Testis (tissue), 3 donors: ENCODE measurements around the gene ADGRF3. TPM values are rescaled to one million over a fixed set of nuclear protein-coding genes. Genes with fewer than 3 reads are reported as not detected.
A peak's percentile ranks its signal among the peaks of the same experiment; 100 is the strongest.

Experiments
- DNase-seq: peaks from one replicate; pipeline ENCODE4 v3.0.0-alpha.2; 2019
- H3K27ac ChIP-seq, 2 donors: fragments of 200-600 bp; sonication (generic); one replicate each; pipeline ENCODE4 v1.5.1; 2019
- H3K27me3 ChIP-seq: fragments of 200-600 bp; sonication (generic); one replicate; pipeline ENCODE4 v1.5.1; 2019
- H3K36me3 ChIP-seq: fragments of 200-600 bp; sonication (generic); one replicate; pipeline ENCODE4 v1.5.1; 2017; ENCODE audit warnings: low read depth; ENCODE audit errors: missing control alignments
- H3K4me1 ChIP-seq: fragments of 200-600 bp; sonication (generic); one replicate; pipeline ENCODE4 v1.5.1; 2019
- H3K4me3 ChIP-seq, 2 donors: fragments of 200-600 bp; sonication (generic); one replicate each; pipeline ENCODE4 v1.5.1; 2017 to 2019
- H3K9me3 ChIP-seq: fragments of 200-600 bp; sonication (generic); one replicate; pipeline ENCODE4 v1.5.1; 2017
- CTCF ChIP-seq, 3 experiments: fragments of 450-650 bp in 2 of 3; fragments of 200-600 bp in 1 of 3; sonication (generic) in 1 of 3; IDR thresholded peaks; one replicate each; pipeline ENCODE4 v1.5.1; 2016 to 2019; ENCODE audit warnings: antibody characterized with exemption in 3 of 3, mild to moderate bottlenecking in 2 of 3, moderate library complexity in 1 of 3
- POLR2A ChIP-seq: fragments of 450-650 bp; IDR thresholded peaks from one replicate; pipeline ENCODE4 v1.6.1; 2017; ENCODE audit warnings: antibody characterized with exemption, mild to moderate bottlenecking, moderate library complexity
- WGBS, 2 donors: methylation state at CpG; one replicate each; pipeline ENCODE4 v1.1.5; 2018; 5-methylcytosine and 5-hydroxymethylcytosine counted together
- intact Hi-C: fragments of 100-400 bp; cut with DNase I; formaldehyde crosslinking; loops from one replicate; pipeline ENCODE4 v1.15.1; 2023; ENCODE audit warnings: low total_unique reads
- polyA plus RNA-seq: library from polyadenylated mRNA; stranded (reverse); fragments of 350-450 nt; fragmentation: Illumina TruSeq; extraction: RNeasy Lipid Tissue Mini Kit (QIAGEN cat#74804); gene quantifications from one replicate; pipeline ENCODE4 v1.2.3, GENCODE V29; 2014; ENCODE audit warnings: low read depth, low replicate concordance; ENCODE audit not compliant: insufficient read depth
- total RNA-seq, 2 donors: library from RNA; depleted of rRNA; stranded (reverse); fragments of >200 nt; gene quantifications; one replicate each; pipeline ENCODE4 v1.2.3, GENCODE V29; 2016

The ADGRF3 gene
- total and polyA plus RNA-seq, 3 donors from 2014 or later = 1.0 to 2.2 (median 1.6) TPM

- intact Hi-C loops = no loop called here
- peaks cover 5% of the 10 kb centered on the region for H3K4me1 ChIP-seq
- TF ChIP-seq POLR2A (no peak), CTCF (IDR thresholded peaks at IDR 0.05) (no peak)
- H3K27ac ChIP-seq = no peak overlapping the region
- no peak for DNase-seq
- no peaks in the 10 kb centered on the region for H3K27me3 ChIP-seq
- no peak overlapping the region for H3K4me3 ChIP-seq
- 87 to 91% methylated on average over 4 of the region's 4 CpGs for WGBS, 2 donors
- H3K9me3 ChIP-seq = no peaks in the 10 kb centered on the region
- H3K36me3 ChIP-seq = no peaks in the 10 kb centered on the region
Observed at GRCh38 chr2:26276484-26277227, 69.9 kb downstream of the ADGRF3 start.

- no peaks in the 10 kb centered on the region for H3K36me3 ChIP-seq
- H3K4me3 ChIP-seq = no peak overlapping the region
- peaks cover 5% of the 10 kb centered on the region for H3K4me1 ChIP-seq
- DNase-seq = peak; percentile 29
- intact Hi-C loops = no loop called here
- H3K27ac ChIP-seq = no peak overlapping the region
- WGBS, 2 donors = 37 to 41% methylated on average over 5 of the region's 5 CpGs
- no peaks in the 10 kb centered on the region for H3K9me3 ChIP-seq
- no peaks in the 10 kb centered on the region for H3K27me3 ChIP-seq
- TF ChIP-seq POLR2A (no peak), CTCF (IDR thresholded peaks at IDR 0.05) (no peak)
Observed at GRCh38 chr2:26274058-26274613, 72.5 kb downstream of the ADGRF3 start.

GRCh38 chr2:26273501-26273900 lies 73.1 kb downstream of the ADGRF3 start:
- Histone ChIP-seq H3K9me3 (no peaks in the 10 kb centered on the region), H3K27ac (no peak overlapping the region), H3K27me3 (no peaks in the 10 kb centered on the region), H3K4me1 (peaks cover 5% of the 10 kb centered on the region), H3K36me3 (no peaks in the 10 kb centered on the region), H3K4me3 (no peak overlapping the region)
- WGBS, 2 donors = 51 to 52% methylated on average over 2 of the region's 2 CpGs
- DNase-seq = no peak
- TF ChIP-seq CTCF (IDR thresholded peaks at IDR 0.05) = no peak
- TF ChIP-seq POLR2A = no peak
- intact Hi-C loops = no loop called here

GRCh38 chr2:26270373-26270772 lies 76.2 kb downstream of the ADGRF3 start:
- Histone ChIP-seq H3K9me3 (no peaks in the 10 kb centered on the region), H3K27ac (no peak overlapping the region), H3K36me3 (no peaks in the 10 kb centered on the region), H3K27me3 (no peaks in the 10 kb centered on the region), H3K4me1 (peaks cover 5% of the 10 kb centered on the region), H3K4me3 (no peak overlapping the region)
- intact Hi-C loops = no loop called here
- no peak for DNase-seq
- TF ChIP-seq POLR2A = no peak
- no peak for TF ChIP-seq CTCF (IDR thresholded peaks at IDR 0.05)
